Hepatic stellate cell (primary cell): ENCODE results near the gene ERBB4.

Experiments used
- DNase-seq: peaks from one replicate; pipeline ENCODE4 v3.0.0; 2011; ENCODE audit warnings: low spot score

The ERBB4 gene

GRCh38 chr2:212538305-212539071, at the start of gene ERBB4:
Gene ERBB4 (minus strand): TSS chr2:212538802. CDS start chr2:212538530, 272 bp downstream.
- peak; percentile 8 for DNase-seq

DNA sequence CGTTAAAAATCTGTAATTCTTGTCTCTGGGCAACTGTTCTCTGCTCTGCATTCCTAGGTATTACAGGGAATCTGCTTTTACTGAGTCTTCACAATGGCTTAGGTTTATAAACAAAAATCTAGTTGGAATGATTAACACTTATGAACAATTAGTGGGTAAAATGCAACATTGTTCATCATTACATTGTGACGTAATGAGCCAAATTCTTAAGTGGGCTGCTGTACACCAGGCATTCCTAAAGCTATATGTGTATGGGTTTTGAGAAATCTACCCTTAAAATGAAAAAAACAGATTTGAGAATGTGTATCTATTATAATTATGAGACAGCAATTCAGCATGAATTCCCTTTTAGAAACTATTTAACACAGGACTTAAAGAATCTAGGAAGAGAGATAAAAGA, 41.5 kb upstream of the ERBB4 start:
- DNase-seq, result no peak

DNA sequence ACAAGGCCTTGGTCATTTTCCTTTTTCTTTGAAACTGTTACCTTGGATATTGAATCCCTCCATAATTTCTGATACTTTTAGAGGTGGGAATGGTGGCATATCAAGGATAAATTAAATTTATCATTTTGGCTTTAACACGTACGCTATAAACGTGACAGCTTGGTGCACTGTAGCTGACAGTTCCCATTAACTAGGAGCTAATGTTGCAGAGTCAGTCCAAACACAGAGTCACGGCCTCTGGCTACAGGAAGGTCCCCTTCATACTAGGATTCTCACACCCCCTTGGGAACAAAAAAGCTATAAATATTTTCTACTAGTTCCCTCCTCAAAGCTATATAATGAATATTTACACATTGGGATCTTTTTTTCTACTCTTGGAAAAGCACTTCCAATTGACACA, 17.7 kb upstream of the ERBB4 start:
- DNase-seq, result no peak

- no peak for DNase-seq
These were observed 15.6 kb upstream of the ERBB4 start for GRCh38 chr2:212554233-212554632.

DNA sequence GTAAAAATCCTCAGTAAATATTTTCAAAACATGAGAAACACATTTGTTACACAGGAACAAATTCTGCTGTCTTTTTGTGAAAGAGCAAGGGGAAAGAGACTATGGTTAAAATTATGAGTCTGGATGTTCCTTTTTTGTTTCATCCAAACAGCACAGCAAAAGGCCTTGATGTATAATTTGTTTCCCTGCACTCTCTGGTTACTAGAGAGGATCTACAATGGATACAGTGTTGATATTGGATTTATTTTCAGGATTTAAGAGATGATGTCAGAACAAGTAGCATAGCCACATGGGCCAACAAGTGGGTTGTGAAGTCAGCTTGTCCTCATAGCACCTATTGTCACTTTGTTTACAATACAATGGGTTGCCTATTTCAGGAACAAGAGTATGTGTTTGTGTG, 11.3 kb upstream of the ERBB4 start:
- DNase-seq, result no peak

- DNase-seq, result no peak
These were observed 10.9 kb upstream of the ERBB4 start for GRCh38 chr2:212549463-212549862.

- DNase-seq, result peak; percentile 6
These were observed 9.8 kb upstream of the ERBB4 start for GRCh38 chr2:212548455-212548819.

DNA sequence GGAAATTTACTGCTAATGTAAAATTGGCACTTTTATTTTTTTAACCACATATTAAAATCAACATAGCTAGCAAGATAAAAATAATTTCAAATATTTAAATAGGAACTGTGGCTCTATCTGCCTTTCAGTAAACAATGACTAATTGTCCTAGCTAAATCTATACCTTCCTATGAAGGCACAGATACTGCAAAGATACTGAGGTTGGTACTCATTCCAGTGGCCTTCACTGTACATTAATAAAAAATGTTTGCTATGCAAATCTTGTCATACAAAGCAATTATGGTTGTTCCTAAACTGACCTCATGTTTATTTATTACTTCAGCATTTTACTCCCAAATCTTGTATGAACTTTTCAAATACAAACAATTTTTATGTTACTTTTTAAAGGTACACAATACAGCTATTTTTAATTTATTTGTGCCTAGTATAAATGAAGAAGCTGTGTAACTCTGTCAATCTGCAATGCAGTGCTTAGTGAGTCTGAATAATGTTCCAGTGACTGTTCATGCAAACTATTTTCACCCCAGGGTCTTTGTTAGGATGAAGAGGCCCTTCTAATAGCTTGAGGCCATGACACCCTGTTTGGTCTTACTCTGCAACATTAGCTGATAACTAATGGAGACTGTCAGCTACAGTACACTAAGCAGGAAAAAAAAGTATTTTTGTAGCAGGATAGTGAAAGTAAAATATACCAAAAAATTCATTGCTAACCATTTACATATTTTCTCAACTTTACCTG, 9.3 kb upstream of the ERBB4 start:
- DNase-seq, result no peak

DNA sequence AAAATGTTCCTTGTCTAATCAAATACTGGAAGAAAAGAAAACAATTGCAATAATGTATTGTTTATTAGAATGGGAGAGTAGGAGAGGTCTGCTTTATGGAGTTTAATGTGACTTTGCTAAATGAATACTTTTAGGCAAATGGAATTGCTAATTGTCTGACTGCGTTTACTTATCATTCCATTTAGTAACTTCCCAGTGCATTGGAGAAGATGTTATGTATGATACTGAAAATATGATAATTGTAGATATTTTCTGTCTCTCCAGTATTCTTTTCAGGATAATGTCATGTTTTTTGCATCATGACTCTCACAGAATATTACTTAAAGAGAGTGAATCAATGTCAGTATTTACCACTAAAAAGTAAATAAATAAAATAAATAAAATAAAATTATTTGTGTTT, 8.1 kb upstream of the ERBB4 start:
- no peak for DNase-seq

- DNase-seq, result no peak
These were observed 1.7 kb upstream of the ERBB4 start for GRCh38 chr2:212540341-212540740.

DNA sequence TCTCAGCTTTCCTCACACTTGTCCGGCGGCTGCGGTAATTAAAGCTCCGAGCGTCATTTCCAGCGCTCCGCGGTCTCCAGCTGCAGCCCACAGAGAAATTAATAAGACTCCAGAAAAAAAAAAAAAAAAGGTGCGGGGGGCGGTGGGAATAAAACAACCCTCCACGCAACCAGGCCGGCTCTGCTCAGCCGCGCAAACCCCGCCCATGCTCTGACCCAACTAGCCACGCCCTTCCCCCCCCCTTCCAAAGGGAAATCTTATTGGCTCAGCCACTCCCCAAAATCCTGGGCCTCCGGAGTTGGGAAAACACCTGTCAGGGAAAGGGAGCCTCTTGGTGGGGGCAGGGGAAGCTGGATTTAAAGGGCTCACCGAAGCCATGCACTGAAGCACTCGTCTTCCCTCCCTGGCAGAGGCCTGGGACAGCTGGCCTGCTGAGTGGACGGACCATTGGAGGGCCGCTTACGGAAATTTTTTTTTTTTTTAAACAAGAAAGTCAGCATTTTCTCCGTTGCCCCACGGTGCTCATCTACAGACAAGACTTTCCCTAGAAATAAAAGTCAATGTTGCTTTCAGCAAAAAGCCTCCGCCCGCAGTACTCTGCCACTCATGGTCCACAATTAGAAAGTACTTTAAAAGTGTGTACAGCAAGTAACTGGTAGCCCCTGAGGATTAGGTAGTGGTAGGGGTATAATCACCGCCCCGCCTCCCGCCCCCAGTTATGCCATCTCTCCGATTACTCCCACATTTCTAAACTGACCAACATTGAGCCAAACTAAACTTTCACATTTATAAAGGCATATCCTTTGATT, 674 bp upstream of the ERBB4 start:
- DNase-seq, result peak; percentile 13

DNA sequence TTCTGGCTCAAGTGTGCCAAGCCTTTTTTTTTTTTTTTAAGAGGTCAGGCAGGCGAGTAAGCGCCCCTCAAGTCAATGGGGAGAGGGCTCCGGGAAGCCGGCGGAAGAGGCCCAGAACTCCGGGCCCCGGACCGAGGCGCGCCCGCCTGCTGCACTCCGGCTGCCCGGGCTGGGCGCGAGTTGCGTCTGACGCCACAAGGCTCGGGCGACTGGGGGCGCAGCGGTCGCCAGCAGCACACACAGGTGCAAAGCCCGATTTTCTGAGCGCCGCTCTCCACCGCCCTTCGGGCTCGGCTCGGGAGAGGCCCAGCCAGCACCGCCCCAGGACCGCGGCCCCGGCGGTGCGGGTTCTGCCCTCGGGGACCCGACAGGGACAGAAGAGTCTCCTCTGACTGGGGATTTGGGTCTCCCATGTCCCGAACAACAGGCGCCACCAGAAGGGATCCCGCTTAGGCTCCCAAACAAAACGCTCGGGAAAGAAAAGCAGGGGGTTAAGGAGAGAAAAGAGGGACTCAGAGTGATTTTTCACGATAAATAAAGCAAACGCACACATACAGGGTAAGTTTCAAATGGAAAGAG, 787 bp downstream of the ERBB4 start:
- DNase-seq, result peak; percentile 3

GRCh38 chr2:212536817-212537725, 1.5 kb downstream of the ERBB4 start:
- peak; percentile 6 for DNase-seq

DNA sequence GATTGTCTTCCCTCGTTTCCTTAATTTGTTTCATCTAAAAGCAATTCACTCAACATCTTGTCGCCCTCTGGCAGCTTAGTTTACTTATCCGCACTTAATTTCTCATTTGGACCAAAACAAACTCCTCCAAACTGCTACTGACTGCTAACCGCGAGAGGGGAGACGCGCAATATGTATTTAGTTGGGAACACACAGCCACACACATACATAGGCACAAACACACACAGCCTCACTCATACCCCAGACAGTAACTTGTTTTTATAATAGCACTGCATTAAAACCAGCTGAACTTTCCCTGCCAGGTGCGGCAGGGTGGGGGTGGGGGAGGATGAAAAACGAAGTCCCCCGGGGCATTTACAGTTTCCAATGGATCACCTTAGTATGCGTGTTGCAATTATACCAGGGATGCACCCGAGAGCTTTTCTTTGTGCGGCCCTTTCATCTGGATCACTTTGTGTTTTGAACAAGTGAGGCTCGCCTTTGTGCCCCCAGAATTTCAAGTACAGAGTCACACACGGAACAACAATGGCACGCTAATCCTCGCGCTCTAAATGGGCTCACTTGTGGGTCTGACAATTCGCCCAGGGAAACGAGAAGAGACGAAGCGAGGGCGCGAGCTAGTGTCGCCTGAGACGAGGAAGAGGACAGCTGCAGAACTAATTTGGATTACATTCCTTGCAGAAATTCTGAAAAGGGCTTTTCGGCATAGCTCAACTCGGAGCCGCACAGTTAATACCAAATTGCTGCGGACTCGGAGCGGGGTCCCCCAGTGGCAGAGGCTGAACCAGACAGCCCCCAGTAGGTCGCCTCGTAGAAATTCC, 2.4 kb downstream of the ERBB4 start:
- peak; percentile 0 for DNase-seq

DNA sequence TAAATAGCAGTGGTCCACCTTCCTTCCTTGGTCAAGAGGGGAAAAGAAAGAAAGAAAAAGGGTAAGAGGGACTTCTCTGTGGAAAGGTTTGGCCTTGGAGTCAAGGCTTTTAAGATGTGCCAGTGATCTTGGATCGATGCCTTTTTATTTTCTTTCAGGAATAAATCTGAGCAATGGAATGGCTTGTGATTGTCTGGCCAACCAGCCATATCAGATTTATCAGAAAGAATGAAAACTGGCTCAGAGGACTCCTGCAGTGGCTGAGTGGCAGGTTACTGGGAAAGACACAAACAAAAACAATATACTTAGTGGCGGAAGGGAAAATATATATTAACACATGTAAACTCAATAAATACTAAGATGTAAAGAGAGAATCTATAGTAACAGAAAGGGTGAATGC, 4.3 kb downstream of the ERBB4 start:
- no peak for DNase-seq

GRCh38 chr2:212532585-212532984, 6.0 kb downstream of the ERBB4 start:
- no peak for DNase-seq

DNA sequence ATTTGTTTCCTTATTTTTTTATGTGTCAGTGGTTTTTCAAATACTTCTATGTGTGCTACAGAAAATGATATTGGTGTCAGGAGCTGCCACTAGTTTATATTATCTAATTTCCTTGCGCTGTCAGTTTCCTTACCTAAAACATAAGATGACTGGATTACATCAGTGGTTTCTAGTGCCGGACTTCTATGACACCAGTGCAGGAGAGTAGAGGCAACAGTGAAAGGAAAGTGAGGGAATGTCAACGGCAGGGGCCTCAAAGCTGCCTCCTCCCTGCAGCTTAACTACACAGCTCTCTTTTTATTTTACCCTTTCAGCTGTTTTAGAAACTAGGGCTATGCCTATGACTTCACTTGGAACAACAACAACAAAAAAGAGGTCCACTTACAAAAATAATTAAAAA, 6.5 kb downstream of the ERBB4 start:
- DNase-seq, result no peak

- no peak for DNase-seq
These were observed 7.1 kb downstream of the ERBB4 start for GRCh38 chr2:212531499-212531898.

GRCh38 chr2:212530991-212531390, 7.6 kb downstream of the ERBB4 start:
- DNase-seq, result no peak

DNA sequence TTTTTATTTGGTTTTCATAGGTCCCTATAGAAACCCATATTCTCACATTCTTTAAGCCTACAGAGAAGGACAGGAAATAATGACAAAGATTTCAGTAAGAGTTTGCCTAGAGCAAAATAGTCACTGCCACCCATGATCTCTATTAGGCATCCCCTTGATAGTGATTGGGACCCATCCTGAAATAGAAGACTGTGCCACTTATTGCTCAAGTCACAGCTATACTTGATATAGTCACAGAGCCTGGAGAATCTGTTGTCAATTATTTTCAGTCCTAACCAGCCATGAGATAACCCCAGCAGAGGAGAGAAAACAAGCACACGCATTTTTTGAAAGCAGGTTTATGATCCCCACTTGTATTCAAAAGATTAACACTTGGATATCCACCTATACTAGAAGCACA, 8.2 kb downstream of the ERBB4 start:
- DNase-seq, result no peak
